HepG2 (cell line): ENCODE data around the gene TIMP4.

Experiments
- CTCF ChIP-seq: sonication (generic); formaldehyde crosslinking; IDR thresholded peaks from 2 replicates; pipeline ENCODE4 v1.5.0; 2020; ENCODE audit warnings: mild to moderate bottlenecking, missing genetic modification reagents, moderate library complexity
- EZH2 ChIP-seq: conservative IDR thresholded peaks from 2 replicates; pipeline ENCODE4 v1.6.1; 2012; ENCODE audit warnings: mild to moderate bottlenecking, low read depth, low read length, moderate library complexity
- FOXC1 ChIP-seq: sonication (generic); formaldehyde crosslinking; IDR thresholded peaks from 2 replicates; pipeline ENCODE4 v1.8.0; 2022; ENCODE audit warnings: mild to moderate bottlenecking, missing genetic modification reagents, borderline replicate concordance
- TP53 ChIP-seq: sonication (generic); formaldehyde crosslinking; conservative IDR thresholded peaks from 2 replicates; pipeline ENCODE4 v1.4.0; 2020; ENCODE audit warnings: missing genetic modification reagents
- ZNF225 ChIP-seq: sonication (generic); formaldehyde crosslinking; IDR thresholded peaks from 2 replicates; pipeline ENCODE4 v1.4.0; 2020; ENCODE audit warnings: mild to moderate bottlenecking, missing genetic modification reagents
- ZNF564 ChIP-seq: sonication (generic); formaldehyde crosslinking; IDR thresholded peaks from 2 replicates; pipeline ENCODE4 v1.8.1; 2023; ENCODE audit warnings: mild to moderate bottlenecking, missing genetic modification reagents

GRCh38 chr3:12205171-12205570 is 46.5 kb upstream of the TIMP4 start:
- TF ChIP-seq EZH2 (no peak), CTCF (CRISPR knock-in tag) (no peak), ZNF225 (no peak), TP53 (no peak), FOXC1 (CRISPR knock-in tag) (no peak), ZNF564 (no peak)
